CD4-positive, alpha-beta T cell treated with Interleukin-4 for 1 hour (primary cell): ENCODE data around the gene TOM1.
"Not testable (repeated sequence)": the region's sequence is repeated elsewhere in the genome, so short reads cannot be mapped to it uniquely, and the experiment has no call there.

Experiments
- DNase-seq, 2 donors: peaks; one replicate each; pipeline ENCODE4 v3.0.0-alpha.2; 2020 to 2022

The TOM1 gene

GRCh38 chr22:35348026-35348590 lies 48.4 kb downstream of the TOM1 start:
- DNase-seq = no peak

DNA sequence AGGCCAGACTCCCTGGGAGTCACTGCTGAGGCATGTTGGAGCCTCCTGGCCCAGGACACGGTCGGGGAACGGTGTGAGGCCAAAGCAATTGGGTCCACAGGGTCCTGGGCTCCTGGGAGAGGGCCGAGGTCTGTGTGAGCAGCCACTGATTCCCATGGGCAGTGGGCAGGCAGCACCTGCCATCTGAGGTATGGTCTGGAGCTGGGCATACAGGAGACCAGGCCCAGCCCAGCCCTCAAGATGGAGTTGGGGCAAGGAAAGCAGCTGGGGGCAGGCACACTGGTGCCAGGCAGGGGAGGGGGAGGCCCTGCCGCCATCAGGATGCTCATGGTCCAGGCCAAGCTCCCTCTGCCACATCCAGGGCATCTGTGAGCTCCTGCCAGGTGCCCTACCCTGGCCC lies 49.0 kb downstream of the TOM1 start:
- no peak for DNase-seq

GRCh38 chr22:35349368-35349703 lies 49.6 kb downstream of the TOM1 start:
- DNase-seq = no peak

GRCh38 chr22:35349704-35350538 lies 50.2 kb downstream of the TOM1 start:
- DNase-seq = no peak

DNA sequence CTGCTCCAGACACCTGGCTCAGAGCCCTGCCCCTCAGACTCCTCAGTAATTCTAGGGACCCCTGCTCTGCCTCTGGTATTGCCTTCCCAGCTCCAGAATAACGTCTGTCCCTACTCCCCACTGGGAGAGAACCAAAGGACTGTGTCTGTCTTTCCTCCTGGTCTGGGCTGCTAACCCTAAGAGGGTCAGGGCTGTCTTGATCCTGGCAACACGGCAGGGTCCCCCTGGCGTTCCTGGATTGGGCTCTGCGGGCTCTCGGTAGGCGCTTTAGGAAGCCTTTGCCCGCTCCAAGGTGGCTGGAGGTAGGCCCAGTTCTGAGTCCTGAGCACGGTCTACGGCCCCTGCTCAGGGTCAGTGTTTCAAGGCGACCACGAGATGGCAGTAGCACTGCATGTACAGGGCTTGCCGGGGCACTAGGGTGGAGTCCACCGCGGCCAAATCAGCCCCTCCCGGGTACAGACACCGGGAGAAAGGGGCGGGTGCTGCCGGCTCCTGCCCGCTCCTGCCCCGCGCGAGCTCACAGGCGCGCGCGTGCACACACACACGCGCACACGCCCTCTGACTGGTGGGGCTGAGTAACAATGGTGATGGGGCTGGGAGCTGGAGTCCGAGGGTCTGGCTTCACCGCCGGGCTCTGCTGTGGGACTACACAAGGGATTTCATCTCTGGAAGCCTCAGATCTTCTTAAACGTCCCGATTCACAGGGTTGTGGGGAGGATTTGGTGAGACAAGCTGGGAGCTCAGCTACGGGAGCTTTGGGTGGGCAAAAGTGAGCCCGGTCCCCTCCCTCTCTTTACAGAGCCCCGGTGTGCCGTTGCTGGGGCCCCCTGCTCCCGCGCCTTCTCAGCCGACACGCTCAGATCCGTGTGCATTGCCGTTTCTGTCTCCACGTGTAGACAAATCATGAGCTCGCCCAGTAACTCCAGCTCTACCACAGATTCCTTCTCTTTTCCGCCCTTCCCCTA lies 51.1 kb downstream of the TOM1 start:
- DNase-seq = peak; percentile 88 to 91

DNA sequence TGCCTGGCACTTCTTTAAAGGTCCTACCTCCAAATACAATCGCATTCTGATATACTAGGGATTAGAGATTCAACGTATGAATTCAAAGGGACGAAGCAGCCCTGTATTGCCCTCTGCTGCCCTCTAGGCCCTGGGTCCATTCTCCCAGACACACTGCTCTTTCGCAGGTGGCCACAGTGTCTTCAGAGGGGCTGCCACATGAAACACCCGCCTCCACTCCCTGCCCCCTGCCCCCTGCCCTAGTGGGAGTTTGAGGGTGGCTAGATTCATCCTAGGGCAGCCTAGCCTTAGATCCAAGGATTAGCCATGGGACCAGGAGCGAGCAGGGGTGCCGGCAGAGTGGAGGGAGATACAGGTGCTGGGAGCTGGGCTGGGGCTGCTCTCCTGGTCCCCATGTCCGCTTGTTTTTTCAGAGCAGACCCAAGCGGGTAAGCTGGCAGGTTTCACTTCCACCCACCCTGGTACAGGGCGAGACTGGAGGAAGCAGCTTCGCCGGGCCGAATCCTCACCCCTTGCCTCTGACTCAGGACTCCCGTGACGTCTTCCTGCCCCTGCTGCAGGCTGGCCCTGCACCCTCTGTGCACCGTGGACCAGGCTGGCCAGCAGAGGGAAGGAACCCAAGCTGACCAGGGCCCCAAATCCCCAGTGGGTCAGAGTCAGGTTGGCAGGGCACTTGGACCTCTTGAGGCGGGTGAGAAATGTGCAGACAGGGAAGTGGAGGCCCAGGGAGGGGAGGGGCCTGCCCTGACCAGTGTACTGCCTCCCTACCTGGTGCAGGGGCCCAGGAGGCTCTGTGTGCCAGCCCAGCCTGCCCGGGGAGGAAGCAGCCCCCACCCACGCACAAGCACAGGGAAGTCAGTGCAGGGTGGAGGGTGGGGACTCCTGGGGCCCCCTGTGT lies 52.8 kb downstream of the TOM1 start:
- peak; percentile 36 to 88 for DNase-seq

DNA sequence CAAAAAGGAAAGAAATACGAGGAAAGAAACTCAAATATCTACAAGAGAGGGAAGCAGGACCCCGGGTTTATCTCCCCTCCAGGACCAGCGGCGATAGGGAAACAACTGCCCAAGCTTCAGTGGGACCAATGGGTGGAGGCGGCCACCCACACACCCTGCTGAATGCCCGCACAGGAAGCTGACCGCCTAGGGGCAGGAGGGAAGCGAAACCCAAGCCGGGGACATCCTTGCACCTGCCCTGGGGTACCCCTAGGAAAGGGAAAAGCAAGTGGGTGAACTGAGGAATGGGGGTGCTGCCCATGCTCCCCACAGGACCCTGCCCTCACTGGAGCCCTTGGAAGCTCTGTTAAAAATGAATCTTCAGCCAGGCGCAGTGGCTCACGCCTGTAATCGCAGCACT lies 53.6 kb downstream of the TOM1 start:
- DNase-seq = no peak

GRCh38 chr22:35354068-35354467 lies 54.4 kb downstream of the TOM1 start:
- no peak for DNase-seq

DNA sequence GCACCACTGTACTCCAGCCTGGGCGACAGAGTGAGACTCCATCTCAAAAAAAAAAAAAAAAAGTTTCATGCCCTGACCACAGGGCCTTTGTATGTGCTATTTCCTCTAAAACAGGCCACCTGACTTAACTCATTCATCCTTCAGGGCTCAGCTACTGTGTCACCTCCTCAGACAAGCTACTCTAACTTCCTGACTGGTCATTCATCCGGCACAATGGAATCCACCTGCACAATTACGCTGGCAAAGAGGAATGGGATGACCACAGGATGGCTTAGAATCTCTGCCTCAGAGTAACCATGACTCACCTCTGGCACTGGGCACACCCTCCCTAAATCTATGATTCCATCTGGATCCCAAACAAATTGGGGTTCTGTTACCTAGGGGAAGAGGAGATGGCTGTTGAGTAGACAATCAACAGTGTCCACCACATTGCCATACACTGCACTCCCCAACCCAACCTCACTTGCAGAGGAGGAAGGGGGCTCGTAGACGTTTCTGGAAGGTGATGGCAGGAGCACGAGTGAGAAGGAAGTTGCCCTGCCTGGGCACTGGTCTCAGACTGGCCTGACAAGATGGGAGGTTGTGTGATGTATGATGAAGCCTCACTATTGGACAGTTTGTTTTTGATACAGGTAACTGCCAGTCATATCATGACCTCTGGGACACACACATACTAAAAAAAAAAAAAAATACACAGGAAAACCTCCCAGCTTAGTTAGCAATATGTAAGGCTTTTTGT lies 58.4 kb downstream of the TOM1 start:
- DNase-seq = no peak

GRCh38 chr22:35359380-35360065 lies 59.8 kb downstream of the TOM1 start:
- DNase-seq = no peak

DNA sequence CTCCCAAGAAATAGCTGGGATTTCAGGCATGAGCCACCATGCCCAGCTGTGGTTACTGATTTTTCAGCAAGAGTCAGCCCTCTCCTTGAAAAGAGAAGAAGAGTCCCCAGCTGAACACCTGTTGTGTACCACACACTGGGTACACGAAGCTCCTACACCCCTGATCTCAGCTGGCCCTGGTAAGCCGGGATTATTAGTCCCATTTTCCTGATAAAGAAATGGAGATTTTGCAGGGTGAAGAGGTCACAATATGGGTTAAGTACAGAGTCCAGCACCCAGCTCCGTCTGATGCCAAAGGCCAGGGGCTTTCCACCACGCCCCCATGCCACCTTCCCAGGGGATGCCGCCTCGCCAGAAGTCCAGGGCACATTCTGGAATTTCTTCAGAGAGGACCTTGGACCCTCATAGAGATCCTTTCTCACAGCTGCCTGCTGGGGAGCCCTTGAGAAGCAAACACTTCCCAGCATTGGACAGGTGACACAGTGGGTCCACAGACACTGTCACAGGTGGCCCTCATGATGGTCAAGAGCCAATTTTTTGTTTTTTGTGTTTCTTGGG lies 61.4 kb downstream of the TOM1 start:
- no peak for DNase-seq

DNA sequence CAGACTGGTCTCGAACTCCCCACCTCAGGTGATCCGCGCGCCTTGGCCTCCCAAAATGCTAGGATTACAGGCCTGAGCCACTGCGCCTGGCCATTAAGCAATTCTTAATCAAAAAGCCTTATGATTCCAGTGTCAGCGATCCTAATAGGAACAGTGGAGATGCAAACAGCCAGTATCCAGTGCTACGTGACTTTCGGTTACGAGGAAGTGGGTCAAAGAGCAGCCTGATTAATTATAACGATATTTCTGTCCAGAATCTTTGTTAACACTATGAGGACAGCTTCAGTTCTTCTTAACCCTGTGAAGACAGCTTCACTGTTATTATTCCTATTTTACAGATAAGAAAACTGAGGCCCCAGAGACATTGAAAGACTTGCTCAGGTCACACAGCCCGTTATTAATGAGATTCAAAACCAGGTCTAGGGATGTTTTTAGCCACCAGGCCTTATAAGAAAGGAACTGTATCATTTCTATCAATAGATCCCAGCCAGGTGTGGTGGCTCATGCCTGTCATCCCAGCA lies 63.9 kb downstream of the TOM1 start:
- DNase-seq = no peak

DNA sequence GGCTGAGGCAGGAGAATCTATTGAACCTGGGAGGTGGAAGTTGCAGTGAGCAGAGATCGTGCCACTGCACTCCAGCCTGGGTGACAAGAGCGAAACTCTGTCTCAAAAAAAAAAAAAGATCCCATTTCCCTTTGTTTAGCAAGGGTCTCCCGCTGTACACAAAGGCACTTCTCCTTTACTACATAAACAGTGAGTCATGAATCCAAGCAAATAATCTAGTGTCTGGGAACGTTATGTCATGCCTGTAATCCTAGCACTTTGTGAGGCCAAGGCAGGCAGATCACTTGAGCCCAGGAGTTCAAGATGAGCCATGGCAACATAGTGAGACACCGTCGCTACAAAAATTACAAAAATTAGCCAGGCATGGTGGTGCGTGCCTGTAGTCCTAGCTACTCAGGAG lies 64.5 kb downstream of the TOM1 start:
- DNase-seq = not testable (repeated sequence)

GRCh38 chr22:35367331-35367886 lies 67.7 kb downstream of the TOM1 start:
- peak in 1 of 2 donors; percentile 74 for DNase-seq

GRCh38 chr22:35368386-35368785 lies 68.7 kb downstream of the TOM1 start:
- no peak for DNase-seq

- no peak for DNase-seq
Observed at GRCh38 chr22:35369996-35370395, 70.3 kb downstream of the TOM1 start.

DNA sequence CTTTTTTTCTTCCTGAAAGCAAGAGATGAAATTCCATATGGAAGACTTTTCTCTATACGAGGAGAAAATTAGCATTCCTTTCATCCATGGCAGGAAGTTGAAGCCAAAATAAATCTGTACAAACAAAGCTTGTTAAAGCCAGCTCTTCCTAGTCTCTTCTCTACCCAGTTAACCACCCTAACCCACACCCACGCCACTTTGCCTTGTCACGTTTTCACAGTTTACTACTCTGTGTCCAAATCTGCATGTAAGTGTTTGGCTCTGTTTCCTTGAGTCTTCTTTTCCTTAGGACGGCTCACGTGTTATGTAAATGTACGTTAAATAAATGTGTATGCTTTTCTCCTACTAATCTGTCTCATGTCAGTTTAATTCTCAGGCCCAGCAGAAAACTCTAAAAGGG lies 74.1 kb downstream of the TOM1 start:
- no peak for DNase-seq

DNA sequence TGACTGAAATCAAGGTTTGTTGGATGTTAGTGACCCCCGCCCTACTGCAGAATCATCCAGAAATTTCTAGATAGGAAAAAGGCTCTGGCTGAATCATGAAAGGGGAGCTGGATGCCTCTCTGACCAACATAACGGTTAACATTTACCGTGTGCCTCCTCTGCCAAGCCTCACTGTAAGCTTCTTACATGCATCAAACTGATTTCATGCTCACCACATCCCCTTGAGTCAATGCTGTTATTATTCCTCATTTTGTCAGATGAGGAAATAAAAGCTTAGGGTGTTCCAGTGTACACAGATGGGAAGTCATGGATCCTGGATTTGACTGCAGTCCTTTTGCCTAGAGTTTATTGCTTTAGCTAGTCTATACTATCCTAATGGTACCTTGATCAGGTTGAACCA lies 75.3 kb downstream of the TOM1 start:
- no peak for DNase-seq

DNA sequence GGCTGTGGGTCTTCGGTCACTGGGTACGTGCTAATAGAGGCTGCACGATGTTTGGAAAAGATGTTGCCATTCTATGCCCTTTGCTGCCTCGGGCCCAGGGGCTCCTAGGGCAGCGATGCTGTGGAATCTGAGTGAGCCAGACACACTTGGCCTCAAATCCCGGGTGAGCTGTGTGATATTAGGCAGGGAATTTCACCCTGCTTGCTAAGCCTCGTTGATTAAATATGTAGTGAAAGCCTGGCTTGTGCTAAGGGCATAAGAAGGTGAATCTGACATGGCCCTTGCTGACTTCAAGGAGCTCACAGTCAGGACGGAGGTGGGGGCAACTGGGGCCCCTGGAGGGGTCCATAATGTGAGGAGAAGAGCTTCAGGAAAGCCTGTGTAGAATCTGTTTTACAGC lies 75.8 kb downstream of the TOM1 start:
- no peak for DNase-seq
